ENCODE results near the gene PMEPA1.

Gene PMEPA1

DNA sequence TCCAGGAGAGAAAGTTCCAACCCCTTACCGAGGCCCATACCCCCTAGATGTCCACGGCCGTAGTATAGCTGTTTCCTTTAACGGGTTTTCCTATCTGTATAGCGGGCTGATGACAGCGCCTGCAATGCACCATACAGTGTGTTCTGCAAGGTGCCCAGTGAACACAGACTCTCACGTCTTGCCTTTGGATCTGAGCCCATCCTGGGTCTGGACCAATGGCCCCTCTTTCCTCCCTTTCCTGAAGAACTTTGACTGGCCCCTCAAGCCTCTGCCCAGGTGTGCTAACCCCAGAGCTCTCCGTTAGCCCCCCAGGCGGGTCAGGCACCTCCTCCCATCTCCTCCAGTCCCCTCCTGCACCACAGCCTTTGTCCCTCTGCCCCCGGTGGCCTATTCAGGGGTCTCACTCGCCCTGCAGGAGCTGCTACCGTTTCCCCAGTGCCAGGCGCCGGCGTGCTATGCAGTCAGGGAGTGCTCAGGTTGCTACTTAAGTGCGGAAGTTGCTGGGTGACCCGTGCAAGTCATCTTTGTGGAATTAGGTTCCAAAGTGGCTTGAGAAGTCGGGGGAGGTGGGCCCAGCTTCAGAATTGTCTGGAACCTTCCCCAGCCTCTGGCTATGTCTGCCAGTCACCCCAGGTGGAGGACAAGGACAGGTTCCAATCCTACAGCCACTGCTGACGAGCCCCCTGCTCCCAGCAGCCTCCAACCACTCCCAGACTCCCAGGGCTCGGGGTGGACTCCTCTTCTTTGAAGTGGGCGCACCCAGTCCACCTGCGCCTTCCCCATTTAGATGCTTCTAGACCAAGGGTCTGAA lies 54.6 kb downstream of the PMEPA1 start:
- peak overlapping the region; percentile 27 to 85 (median 64) for H3K27ac Mint-ChIP-seq
- TF ChIP-seq, protein P1, sequence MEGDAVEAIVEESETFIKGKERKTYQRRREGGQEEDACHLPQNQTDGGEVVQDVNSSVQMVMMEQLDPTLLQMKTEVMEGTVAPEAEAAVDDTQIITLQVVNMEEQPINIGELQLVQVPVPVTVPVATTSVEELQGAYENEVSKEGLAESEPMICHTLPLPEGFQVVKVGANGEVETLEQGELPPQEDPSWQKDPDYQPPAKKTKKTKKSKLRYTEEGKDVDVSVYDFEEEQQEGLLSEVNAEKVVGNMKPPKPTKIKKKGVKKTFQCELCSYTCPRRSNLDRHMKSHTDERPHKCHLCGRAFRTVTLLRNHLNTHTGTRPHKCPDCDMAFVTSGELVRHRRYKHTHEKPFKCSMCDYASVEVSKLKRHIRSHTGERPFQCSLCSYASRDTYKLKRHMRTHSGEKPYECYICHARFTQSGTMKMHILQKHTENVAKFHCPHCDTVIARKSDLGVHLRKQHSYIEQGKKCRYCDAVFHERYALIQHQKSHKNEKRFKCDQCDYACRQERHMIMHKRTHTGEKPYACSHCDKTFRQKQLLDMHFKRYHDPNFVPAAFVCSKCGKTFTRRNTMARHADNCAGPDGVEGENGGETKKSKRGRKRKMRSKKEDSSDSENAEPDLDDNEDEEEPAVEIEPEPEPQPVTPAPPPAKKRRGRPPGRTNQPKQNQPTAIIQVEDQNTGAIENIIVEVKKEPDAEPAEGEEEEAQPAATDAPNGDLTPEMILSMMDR (IDR thresholded peaks at IDR 0.05; ENCODE audit: unreplicated experiment in 3 of 3): no peak
- H3K27me3 Mint-ChIP-seq (ENCODE audit: low read depth): peaks cover 4% of the 10 kb centered on the region
- peaks cover 32% of the 10 kb centered on the region for H3K36me3 Mint-ChIP-seq (ENCODE audit: low read depth)
- H3K4me1 Mint-ChIP-seq: peaks cover 46% of the 10 kb centered on the region
- no peaks in the 10 kb centered on the region for H3K9me3 Mint-ChIP-seq
- H3K4me3 Mint-ChIP-seq: no peak overlapping the region

DNA sequence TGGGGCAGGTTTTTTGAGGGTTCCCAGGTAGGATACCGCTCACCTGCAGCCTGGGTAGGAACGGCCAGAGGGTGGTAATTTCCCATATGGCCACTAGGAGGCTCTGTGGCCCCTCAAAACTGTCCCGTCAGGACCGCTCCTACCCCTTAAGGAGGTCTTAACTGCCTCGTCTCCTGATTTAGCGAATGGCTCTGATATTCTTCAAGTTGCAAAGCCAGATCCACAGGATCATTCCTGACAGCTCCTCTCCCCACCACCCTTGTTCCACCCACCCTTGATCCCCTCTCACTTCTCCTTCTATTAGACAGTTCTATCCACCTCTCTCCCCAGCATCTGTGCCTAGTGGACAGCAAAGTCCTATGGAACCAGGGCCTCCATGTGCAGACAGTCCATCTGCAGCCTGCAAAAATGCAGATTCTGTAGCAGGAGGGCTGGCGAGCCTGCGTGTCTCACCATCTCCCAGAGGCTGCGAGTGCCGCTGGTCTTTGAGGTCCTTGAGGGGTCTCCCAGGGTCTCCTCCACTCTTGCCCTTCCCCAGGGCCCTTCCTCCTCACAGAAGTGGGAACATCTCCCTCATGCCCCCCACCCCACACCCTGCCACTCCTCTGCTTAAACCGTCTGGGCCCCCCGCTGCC lies 55.3 kb downstream of the PMEPA1 start:
- TF ChIP-seq, protein P1 (IDR thresholded peaks at IDR 0.05; ENCODE audit: unreplicated experiment in 3 of 3): peak; percentile 92 to 94 (median 93)
- Mint-ChIP-seq H3K4me3 (peak overlapping the region in 1 of 3 experiments; percentile 2), H3K27me3 (ENCODE audit: low read depth) (peaks cover 5% of the 10 kb centered on the region), H3K36me3 (ENCODE audit: low read depth) (peaks cover 38% of the 10 kb centered on the region), H3K4me1 (peaks cover 41% of the 10 kb centered on the region), H3K27ac (peak overlapping the region; percentile 27 to 85 (median 64)), H3K9me3 (no peaks in the 10 kb centered on the region)

DNA sequence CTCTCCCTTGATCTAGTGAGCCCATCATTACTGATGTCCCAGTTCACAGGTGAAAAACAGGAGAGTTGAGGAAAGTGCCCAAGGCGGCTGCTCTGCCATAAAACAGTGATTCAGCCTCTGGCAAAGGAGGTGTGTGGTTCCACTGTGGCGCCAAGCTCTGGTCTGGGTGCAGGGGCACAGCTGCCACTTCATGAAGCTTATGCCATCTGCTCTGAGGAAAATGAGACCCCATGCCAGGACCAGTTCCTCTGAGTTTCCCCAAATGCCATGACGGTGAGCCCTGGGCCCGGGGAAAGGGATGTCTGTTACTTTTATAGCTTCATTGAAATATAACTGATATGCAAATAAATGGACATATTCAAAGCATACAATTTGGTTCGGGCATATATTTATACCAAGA lies 55.9 kb downstream of the PMEPA1 start:
- H3K4me3 Mint-ChIP-seq: no peak overlapping the region
- peaks cover 35% of the 10 kb centered on the region for H3K4me1 Mint-ChIP-seq
- peak overlapping the region in 2 of 3 experiments; percentile 64 to 85 for H3K27ac Mint-ChIP-seq

DNA sequence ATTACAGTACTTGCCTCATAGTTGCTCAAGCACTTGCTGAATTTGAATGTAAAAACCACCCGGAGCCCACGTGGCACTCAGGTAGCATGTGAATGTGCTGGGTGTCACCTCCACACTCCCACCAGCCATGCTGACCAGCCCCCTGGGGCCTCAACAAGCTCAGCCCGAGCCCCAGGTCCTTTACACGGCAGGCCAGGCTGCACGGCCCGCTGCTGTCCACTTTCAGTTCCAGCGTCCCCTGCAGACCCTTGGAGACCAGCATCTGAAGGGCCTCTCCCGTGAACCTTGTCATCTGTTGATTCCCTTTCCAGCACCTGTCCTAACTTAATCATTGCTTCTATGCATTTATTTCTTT lies 56.3 kb downstream of the PMEPA1 start:
- TF ChIP-seq, protein P1 (IDR thresholded peaks at IDR 0.05; ENCODE audit: unreplicated experiment in 3 of 3): no peak
- no peak overlapping the region for H3K4me3 Mint-ChIP-seq
- H3K27ac Mint-ChIP-seq: peak overlapping the region in 1 of 3 experiments; percentile 64
- peaks cover 5% of the 10 kb centered on the region for H3K27me3 Mint-ChIP-seq (ENCODE audit: low read depth)
- peaks cover 34% of the 10 kb centered on the region for H3K36me3 Mint-ChIP-seq (ENCODE audit: low read depth)
- no peaks in the 10 kb centered on the region for H3K9me3 Mint-ChIP-seq
- H3K4me1 Mint-ChIP-seq: peaks cover 33% of the 10 kb centered on the region

More for the DNA sequence above, 55.9 kb downstream of the PMEPA1 start:
- H3K27me3 Mint-ChIP-seq (ENCODE audit: low read depth): peaks cover 5% of the 10 kb centered on the region
- no peaks in the 10 kb centered on the region for H3K9me3 Mint-ChIP-seq
- TF ChIP-seq, protein P1 (IDR thresholded peaks at IDR 0.05; ENCODE audit: unreplicated experiment in 3 of 3): no peak
- H3K36me3 Mint-ChIP-seq (ENCODE audit: low read depth): peaks cover 38% of the 10 kb centered on the region

DNA sequence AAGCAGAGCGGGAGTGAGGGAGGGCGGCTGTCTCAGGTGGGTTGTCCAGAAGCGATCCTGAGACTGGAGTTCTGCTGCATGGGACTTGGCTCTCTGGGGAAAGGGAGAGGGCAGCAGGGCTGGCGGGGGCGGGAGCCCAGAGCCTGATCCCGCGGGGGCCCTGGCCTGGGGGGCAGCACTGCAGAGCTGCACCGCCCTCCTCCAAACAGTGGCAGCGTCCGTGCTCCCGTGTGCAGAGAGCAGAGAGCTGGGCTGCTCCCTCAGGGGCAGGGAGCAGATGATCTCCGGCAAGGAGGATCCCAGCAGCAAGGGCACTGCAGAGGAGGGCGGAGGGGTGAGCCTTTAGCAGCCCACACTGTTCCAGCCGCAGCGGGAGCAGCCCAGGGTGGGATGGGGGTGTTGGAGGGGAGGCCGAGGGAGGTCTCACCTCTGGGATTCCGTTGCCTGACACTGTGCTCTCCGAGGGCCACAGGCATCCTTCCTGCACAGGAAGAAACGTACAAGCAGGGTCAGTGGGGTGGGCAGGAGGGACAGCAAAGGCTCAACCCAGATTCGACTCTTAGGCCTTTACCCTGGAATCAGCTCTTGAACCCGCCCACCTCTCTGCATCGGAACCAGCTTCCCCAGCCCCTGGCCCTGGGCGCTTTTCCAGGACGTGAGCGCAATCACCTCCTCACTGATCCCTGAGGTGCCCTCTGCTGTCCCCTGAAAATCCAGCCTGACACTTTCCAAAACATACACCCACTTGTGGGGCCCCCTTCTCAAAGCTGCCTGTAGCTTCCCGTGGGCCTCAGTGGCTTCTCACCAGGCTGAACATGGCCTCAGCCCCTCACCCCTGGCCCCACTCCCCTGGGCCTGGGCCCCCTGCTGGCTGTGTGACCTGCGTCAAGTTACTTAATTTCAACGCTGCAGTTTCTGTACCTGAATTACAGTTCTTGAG lies 56.9 kb downstream of the PMEPA1 start:
- TF ChIP-seq, protein P1 (IDR thresholded peaks at IDR 0.05; ENCODE audit: unreplicated experiment in 3 of 3): no peak
- Mint-ChIP-seq H3K27me3 (ENCODE audit: low read depth) (peaks cover 7% of the 10 kb centered on the region), H3K4me3 (no peak overlapping the region), H3K4me1 (peaks cover 27% of the 10 kb centered on the region), H3K9me3 (no peaks in the 10 kb centered on the region), H3K27ac (peak overlapping the region in 1 of 3 experiments; percentile 64), H3K36me3 (ENCODE audit: low read depth) (peaks cover 31% of the 10 kb centered on the region)

All from nephron (organoid).